ENCODE results near the gene MAPK4.

Gene MAPK4

GRCh38 chr18:50656841-50657470 is 97.1 kb downstream of the MAPK4 start:
- no peak for DNase-seq

DNA sequence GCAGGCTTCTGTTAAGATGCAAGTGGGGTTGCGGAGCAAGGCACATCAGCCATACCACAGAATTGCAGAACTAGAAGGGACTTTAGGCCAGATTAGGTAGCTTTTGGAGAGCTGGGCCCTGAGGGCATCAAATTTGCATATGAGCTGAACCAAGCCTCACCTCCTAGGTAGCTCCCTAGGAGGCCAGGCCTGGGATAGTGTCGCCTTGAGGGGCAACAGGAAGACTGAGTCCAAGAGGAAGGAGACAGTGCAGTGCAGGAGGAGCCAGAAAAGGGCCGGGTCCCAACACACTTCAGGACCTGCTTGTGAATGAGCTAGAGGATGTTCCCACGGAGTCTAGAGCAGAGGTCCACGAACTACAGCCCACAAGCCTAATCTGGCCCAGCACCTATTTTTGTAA is 98.7 kb downstream of the MAPK4 start:
- DNase-seq = no peak

DNA sequence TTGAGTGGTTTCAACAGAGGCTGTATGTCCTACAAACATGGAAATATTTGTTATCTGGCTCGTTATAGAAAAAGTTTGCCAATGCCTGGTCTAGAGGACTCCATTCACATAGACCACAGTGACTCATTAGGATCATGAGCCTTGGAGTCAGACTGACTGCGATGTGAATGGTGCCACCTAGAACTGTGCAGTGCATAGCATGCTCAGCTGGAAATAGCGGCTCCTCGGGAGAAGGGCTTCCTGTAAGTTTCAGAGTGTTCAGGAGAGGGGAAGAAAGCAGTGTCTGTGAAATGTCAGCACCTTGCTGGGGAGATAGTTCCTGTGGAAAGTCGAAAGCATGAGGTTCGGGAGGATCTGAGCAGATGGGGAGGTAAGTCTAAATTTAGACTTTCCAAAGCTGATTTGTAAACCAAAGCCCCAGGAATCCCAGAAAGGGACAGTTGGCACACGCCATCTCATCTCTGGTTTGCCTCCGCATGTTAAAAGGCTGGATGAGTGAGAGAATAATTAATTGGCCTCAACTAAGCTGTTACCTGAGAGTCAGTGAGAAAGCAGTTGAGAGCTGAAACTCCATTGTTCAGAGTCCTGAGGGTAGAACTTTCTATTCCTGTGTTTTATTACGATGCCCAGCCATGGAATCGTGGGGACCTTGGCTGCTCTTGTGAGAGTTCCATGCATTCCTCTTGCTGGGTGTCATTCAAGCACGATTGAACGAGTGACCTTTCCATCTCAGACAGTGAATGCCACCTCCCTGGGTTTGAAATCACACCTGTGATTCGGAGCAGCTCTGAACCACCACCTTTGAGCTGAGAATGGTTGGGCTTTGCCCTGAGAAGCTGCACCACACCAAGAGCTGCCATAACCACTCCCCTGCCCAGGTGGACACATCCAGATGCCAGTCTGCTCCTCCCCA is 99.5 kb downstream of the MAPK4 start:
- DNase-seq = no peak

DNA sequence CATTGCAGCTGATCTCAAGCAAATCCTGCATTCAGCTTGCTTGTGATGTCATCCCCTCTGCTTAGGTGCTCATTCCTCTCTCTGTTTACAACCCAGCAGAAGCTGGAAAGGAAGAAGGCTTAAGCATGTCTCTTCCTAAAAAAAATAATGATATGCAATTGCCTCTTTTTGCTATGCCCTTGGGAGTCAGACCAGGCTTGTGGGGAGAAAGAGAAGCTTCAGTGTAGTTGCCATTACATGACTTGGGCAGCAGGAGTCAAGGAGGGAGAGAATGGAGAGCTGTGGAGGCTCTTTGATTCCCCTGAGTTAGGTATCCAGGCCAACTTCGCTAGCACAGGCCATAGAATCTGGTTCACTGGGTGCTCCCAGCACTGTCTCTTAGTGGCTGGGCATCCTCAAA is 101.1 kb downstream of the MAPK4 start:
- DNase-seq = no peak

DNA sequence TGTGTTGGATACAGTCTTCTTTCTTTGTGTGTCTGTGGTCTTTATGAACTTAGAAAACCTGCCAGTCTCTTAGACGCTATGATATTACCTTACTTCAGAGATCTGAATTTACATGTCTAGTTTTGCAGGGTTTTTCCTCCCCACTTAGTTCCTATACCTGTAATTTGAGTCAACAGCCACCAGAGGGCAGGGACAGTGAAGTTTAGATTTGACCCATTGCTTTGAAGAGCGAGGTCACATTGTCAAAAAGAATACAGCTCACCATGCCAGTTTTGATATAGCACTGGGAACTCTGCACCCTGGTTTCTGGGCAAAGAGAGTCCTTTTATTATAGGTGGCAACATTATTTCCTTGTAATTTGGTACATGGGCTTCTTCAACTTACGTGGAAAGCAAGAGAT is 102.3 kb downstream of the MAPK4 start:
- DNase-seq = no peak

- no peak for DNase-seq
Observed at GRCh38 chr18:50662775-50663383, 103.0 kb downstream of the MAPK4 start.

- DNase-seq = no peak
Observed at GRCh38 chr18:50663626-50664441, 103.9 kb downstream of the MAPK4 start.

DNA sequence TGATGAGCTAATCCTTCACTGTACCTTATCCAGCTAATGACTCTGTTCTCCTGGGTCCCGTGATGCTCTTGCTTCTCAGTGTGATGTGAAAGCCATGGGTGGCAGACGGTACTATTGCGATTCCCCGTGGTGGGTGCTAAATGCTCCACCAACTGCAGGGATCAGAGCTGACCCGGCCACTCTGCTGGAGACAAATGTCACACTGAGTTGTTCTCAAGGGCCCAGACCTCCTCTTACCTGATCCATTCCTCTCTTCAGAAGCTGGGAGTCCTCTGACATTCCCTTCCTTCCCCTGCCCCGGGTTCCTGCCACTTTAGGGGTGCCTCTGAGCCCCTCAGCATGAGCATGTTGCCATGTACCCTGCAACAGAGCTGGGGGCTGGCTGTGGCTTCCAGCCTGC is 105.1 kb downstream of the MAPK4 start:
- no peak for DNase-seq

DNA sequence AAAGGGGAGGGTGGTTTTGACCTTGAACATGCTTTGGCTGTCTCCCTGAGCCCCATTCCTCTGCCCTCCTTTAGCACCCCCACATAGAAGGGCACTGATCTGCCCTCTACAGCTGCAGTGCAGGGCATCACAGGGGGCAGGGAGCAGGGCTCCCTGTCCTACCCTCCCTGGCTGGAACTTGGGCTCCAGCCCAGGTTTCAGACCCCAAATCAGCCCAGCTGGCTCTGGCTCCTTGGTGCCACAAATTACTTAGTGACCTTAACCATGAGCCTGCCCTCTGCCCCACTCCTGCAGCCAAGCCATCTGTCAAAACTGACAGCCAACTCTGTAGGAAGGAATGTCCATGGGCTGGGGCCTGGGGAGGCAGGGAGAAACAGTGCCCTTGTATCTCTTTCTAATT is 105.6 kb downstream of the MAPK4 start:
- no peak for DNase-seq

- DNase-seq = no peak
Observed at GRCh38 chr18:50666536-50666935, 106.6 kb downstream of the MAPK4 start.

GRCh38 chr18:50671376-50671775 is 111.5 kb downstream of the MAPK4 start:
- DNase-seq = no peak

GRCh38 chr18:50674307-50674980 is 114.6 kb downstream of the MAPK4 start:
- DNase-seq = no peak

GRCh38 chr18:50675043-50675442 is 115.2 kb downstream of the MAPK4 start:
- no peak for DNase-seq

- no peak for DNase-seq
Observed at GRCh38 chr18:50678651-50679050, 118.8 kb downstream of the MAPK4 start.

DNA sequence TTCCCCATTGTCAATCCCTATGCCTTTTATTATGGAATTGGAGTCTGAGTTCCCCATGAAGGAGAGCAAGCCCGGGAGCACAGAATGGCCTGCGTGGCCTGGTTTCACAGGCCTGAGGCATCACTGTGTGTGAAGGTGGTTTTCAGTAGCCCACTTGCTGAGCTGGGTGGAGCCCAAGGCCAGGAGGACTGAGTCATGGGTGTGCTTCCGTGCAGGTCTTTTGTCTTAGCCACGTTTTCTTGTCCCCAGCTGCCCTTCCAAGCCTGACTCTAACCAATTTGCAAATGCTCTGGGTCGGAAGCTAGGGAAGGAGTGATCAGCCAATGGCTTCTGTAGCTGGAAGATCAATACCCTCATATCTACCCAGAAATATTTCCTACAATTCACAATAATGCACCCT is 119.2 kb downstream of the MAPK4 start:
- DNase-seq = no peak

DNA sequence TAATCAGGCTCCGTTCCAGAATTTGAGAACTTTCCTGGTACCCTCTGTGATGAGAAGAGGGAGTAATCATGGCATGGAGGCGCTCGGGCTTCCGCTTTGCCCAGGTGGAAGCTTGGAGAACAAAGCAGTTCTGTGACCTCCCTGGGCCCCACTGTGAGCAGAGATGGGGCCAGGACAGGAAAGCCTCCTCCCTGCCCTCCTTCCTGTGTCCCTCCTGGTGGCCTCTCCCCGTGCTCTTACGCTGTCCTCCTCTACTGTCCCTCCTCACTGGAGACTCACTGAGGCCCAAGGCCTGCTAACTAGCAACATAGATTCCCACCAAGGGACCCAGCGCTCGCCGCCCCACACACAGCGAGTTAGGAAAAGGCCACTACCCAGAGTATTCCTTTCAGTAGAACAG is 119.8 kb downstream of the MAPK4 start:
- DNase-seq = no peak

- no peak for DNase-seq
Observed at GRCh38 chr18:50680966-50681365, 121.1 kb downstream of the MAPK4 start.

GRCh38 chr18:50682852-50683251 is 123.0 kb downstream of the MAPK4 start:
- DNase-seq = no peak

GRCh38 chr18:50686409-50686808 is 126.5 kb downstream of the MAPK4 start:
- no peak for DNase-seq

GRCh38 chr18:50687491-50687890 is 127.6 kb downstream of the MAPK4 start:
- DNase-seq = no peak

- no peak for DNase-seq
Observed at GRCh38 chr18:50689578-50689977, 129.7 kb downstream of the MAPK4 start.

- no peak for DNase-seq
Observed at GRCh38 chr18:50694147-50694546, 134.3 kb downstream of the MAPK4 start.

Data from NCI-H2081 treated with DMSO at 0.1 percent for 48 hours (cell line).